OCI-M2 (cell line): ENCODE results near the gene AMBRA1.
"Not testable (repeated sequence)": the region's sequence is repeated elsewhere in the genome, so short reads cannot be mapped to it uniquely, and the experiment has no call there.

Experiments used
- DNase-seq: peaks from one replicate; lab custom pipeline; 2025; ENCODE audit not compliant: unreplicated experiment; lab: John Stamatoyannopoulos, UW

Gene AMBRA1

GRCh38 chr11:46383974-46384701 lies 209.7 kb downstream of the AMBRA1 start:
- no peak for DNase-seq

- no peak for DNase-seq
Observed at GRCh38 chr11:46383404-46383758, 210.4 kb downstream of the AMBRA1 start.

GRCh38 chr11:46382646-46383403 lies 211.0 kb downstream of the AMBRA1 start:
- no peak for DNase-seq

DNA sequence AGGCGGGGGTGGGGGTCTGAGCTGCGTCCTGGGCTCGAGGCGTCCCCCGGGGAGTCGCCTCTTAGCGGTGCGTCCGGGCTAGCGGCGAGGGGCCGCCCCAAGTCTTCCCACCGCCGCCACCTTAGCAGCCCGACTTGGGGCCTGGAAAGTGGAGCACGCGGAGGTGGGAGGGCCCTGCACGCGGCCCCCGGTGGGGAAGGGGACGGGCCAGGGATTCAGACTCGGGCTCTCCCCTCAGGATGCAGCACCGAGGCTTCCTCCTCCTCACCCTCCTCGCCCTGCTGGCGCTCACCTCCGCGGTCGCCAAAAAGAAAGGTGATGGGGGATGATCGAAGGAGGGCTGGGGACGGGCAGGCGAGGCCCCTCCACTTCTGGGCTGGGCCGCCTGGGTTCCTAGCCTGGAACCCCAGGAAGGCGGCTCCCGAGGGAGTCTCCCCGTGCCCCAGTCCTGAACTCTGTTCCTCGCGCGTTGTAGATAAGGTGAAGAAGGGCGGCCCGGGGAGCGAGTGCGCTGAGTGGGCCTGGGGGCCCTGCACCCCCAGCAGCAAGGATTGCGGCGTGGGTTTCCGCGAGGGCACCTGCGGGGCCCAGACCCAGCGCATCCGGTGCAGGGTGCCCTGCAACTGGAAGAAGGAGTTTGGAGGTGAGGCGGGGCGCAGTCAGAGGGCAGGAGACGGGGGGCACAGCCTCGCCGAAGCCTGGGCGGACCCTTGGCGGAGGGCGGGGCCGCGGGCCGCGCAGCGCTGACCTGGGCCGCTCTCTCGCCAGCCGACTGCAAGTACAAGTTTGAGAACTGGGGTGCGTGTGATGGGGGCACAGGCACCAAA lies 211.8 kb downstream of the AMBRA1 start:
- no peak for DNase-seq

- DNase-seq: no peak
Observed at GRCh38 chr11:46381048-46381818, 212.6 kb downstream of the AMBRA1 start, which contains the start of gene MDK. Gene MDK, plus strand, starts transcription at chr11:46381669. Its CDS starts 389 bp downstream, at chr11:46382058.

GRCh38 chr11:46380340-46381047 lies 213.3 kb downstream of the AMBRA1 start:
- DNase-seq: no peak

- DNase-seq: not testable (repeated sequence)
Observed at GRCh38 chr11:46379482-46380293, 214.1 kb downstream of the AMBRA1 start.

- no peak for DNase-seq
Observed at GRCh38 chr11:46378811-46379481, 214.9 kb downstream of the AMBRA1 start.

GRCh38 chr11:46378296-46378695 lies 215.5 kb downstream of the AMBRA1 start:
- no peak for DNase-seq

GRCh38 chr11:46377831-46378230 lies 216.0 kb downstream of the AMBRA1 start:
- DNase-seq: no peak

GRCh38 chr11:46377290-46377689 lies 216.5 kb downstream of the AMBRA1 start:
- DNase-seq: no peak

DNA sequence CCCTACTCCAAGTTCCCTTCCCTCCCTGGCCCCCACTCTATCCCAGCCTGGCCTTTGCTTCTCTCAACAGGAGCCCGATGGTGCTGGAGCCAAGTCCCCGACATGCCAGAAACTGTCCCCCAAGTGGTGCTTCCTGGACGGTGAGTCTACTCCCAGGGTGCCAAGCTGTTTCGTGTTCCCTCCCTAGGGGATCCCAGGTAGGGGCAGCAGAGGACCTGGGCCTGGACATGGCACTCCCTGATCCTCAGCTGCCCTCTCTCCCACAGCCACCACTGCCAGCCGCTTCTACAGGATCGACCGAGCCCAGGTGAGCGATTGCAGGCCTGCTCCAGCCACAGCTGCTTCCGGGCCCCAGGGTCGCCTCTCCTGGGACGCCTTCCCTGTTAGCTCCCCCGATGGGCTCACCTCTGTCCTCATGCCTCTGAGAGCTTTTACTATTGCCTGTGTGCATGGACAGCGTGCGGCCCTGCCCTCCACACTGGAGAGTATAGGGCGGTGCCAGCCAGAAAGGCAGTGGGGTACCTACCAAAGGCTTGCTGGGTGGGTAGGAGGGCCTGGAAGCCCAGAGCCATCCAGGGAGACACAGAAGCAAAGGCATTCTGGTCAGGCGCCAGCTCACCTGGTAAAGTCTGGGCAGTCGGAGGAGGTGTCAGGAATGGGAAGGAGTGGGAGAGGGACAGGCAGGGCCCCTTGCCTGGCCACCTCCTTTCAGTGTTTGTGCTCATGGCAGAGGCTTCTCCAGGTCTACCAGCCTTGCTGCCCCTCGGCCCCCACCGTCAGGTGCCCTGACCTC lies 217.4 kb downstream of the AMBRA1 start:
- DNase-seq: no peak

DNA sequence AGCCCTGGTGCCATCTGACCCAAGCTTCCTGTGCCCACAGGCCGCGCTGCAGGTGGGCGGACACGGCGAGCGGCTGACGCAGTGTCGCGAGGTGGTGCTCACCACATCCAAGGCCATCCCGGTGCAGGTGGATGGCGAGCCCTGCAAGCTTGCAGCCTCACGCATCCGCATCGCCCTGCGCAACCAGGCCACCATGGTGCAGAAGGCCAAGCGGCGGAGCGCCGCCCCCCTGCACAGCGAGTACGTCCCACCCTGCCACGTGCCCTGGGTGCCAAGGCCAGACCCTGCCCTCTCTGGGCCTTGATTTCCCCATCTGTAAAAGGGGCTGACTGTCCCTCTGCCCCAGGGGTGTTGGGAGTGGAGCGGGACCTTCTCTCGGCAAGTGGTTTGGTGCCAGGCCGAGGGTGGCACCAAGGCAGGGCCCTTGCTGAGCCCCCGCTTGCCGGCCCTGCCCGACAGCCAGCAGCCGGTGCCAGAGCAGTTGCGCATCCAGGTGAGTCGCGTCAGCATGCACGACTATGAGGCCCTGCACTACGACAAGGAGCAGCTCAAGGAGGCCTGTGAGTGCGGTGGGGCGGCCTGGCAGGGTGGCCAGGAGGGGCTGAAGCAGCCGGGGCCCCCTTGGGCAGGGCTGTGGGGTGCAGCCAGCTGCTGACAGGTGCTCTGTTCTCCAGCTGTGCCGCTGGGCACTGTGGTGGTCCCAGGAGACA lies 218.3 kb downstream of the AMBRA1 start:
- DNase-seq: no peak

DNA sequence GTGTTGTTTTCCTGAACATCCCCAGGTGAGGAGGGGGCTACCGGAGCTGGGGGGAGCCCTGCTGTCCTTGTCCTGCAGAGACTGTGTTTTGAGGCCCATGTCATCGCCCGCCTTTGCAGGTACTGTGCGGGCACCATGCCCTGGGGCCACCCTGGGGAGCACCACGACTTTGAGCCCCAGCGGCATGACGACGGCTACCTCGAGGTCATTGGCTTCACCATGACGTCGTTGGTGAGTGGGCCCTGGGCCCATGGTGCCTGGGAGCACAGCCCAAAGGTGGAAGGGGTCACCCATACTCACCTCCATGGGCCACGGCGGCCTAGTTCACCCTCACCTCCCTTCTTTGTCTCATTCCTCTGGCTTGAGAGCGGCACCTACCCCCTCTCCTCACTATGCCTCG lies 219.0 kb downstream of the AMBRA1 start:
- DNase-seq: no peak

DNA sequence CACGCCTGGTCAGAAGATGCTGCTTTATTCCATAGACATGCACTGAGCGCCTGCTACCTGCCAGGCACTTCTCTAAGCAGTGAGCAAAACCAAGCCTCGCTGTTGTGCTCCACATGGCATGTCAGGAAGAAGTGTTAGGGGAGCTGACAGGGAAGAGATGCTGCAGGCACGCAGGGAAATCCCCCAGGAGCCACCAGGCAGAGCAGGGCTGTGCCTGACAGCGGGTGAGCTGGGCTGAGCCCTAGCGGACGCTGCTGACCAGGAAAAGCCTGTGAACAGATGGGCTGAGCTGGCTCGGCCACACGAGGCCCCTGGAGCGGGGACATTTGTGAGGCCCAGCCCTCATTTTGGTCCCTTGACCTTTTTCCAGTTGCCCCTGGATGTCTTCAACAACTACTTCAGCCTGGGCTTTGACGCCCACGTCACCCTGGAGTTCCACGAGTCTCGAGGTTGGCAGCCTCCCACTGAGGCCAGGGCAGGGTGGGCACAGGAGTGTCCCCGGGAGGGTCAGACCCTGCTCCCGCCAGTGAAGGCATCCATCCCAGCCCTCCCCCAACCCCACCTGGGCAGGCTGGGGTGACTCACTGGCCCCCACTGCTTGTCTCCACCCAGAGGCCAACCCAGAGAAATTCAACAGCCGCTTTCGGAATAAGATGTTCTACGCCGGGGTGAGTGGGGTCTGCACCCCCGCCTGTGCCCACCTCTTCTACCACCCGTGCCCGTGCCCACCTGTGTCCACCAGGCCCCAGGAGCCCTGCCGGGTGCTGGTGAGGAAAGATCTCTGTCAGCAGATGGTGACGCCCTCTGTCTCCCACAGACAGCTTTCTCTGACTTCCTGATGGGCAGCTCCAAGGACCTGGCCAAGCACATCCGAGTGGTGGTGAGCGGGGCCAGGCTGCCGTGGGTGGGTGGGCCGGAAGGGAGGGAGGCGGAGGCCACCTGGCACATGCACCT lies 219.8 kb downstream of the AMBRA1 start:
- DNase-seq: no peak

DNA sequence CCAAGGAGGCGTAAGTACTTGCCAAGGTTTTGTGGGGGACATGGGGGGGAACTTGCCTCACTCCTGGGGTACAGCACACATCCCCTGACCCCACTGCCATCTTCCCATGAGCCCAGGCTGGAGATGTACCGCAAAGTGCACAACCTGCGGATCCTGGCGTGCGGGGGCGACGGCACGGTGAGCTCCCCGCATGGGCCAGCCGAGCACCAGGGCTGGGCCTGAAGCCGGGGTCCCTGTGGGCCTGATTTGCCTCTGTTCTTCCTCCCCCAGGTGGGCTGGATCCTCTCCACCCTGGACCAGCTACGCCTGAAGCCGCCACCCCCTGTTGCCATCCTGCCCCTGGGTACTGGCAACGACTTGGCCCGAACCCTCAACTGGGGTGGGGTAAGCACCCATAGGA lies 221.3 kb downstream of the AMBRA1 start:
- not testable (repeated sequence) for DNase-seq
